GM18499 (cell line): ENCODE measurements around the gene GRIK4.

ENCODE experiments used
- ATAC-seq: cut with Tn5 transposase; IDR thresholded peaks from one replicate; pipeline ENCODE4 v1.9.1; 2021; ENCODE audit warnings: moderate number of reproducible peaks; ENCODE audit not compliant: insufficient read depth, unreplicated experiment

The GRIK4 gene

DNA sequence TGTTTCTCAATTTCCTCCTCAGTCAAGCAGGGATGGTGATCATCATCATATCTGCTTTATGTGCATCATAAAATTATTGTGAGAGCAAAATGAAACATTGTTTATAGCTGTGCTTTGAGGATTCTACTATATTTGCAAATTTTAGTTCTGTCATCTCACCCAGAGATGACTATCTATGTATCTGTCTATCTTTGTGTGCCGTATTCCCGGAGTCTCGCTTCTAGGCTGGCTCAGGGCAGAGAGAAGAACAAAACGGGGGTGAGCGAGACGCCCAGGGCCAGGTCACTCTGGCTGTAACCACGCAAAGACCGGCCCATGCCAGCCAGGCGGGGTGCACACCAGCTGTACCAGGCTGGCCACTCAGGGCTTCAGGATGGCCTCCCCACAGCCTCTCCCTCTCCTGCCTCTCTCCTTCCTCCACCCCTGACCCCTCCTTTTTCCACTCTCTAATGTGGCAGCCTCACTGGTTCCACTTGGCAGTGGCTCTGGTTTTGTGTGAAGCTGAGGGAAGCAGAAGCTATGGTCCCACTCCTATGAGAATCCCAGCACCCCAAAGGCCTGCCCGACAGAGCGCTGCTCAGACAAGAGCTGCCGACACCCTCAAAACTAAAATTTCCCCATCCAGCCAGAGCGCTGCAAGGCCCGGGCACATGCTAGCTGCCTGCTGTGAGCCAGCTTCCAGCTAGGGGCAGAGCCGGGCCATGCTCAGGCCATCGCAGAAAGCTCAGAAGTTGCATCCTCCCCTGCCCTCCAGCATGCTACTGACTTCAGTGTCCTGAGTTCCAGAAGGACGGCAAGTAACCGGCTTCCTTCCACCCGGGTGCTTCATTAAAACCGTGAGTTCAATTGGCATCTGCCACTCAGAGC is 372.8 kb downstream of the GRIK4 start:
- ATAC-seq, result no peak

DNA sequence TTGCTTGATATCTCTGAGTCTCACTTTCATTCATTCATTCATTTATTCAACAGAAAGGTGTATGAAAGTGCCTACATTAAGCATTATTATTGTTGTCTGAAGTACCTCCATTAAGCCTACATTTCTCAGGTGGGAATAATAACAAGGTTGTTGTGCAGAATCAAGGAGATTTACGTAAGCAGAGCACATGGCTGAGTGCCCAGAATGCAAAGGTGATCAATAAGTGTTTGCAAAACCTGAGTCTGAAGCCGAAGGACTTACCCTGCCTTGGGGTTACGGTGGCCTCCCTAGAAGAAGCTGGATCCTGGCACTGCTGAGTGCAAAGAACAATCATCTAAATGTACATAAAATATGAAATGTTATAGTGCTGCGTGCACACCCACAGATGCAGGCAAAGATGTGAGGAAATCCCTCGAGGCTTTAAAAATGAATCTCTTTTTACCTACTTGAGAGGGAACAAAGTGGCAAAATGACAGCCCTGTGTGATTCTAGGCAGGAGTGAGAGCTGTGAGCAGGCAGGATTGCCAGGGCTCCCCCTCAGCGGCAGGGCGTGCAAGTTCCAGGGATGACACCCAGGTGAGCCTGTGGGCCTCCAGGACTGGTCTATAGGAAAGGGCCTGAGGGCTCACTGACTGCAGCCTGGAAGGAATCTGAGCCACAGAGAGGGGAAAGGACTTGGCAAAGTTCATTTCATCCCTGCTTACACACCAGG is 379.2 kb downstream of the GRIK4 start:
- no peak for ATAC-seq

DNA sequence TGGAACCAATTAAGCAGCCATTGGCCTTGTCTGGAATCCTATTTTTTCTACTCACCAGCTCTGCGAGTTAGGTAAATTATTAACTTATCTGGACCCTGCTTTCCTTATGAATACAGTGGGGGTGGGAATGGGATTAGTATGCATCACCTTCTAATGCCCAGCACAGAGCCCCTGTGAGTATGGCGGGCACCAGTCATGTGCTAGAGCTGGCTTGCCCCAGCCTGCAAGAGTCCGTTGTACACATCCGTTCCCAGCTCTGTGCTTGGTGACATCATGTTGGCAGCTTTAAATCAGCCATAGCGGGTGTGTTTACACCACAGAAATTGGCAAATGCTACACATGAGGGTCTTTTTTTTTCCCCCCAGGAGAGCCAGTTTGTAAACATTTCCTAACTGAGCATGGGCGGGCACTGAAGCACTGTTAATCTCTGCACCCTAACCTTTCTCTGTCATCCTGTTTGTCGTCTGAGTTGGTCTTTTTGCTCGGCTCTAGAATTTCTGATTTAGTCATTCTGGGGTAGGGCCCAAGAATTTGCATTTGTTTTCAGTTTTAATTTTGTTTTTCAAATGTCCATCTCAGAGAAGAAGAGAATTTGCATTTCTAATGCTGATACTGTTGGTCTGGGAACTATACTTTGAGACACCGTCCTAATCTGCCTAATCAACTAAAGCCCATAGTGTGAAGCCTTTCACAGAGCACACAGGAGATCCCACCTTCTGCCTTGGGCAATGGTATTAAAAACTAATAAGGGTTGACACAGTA is 382.1 kb downstream of the GRIK4 start:
- peak; percentile 81 for ATAC-seq

DNA sequence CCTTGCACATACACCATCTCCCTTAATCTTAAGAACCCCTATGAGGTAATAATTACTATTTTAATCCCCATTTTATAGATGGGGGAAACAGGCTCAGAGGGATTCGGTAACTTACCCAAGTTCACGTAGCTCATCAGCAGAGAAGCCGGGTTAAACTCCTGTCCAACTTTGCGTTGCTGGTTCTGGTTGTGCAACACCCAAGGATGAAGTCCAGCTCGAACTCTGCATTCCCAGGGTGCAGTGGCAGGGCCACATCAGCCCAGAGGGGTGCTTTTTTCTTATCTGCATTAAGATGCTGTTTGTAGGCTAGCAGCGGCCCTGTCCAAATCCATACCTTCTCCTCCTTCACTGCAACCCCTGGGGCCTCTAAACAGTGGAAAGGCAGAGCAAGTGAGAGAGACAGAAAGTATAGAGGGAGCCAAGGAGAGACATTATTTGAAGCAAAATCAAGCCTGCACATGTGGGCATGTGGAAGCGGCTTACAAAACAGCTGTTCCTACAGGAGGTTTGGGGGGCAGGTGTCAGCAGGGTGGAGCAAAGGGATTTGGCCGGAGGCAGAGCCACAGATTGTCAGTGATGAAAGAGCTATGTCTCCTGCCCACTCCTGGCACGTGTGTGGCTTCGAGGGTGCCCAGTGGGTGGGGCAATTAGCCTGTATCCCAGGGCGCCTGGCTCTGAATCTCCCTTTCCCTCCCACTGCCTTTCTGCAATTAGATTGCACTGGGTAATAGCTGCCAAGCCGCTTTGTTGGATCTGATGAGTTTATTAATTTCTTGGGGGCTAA is 382.8 kb downstream of the GRIK4 start:
- no peak for ATAC-seq

DNA sequence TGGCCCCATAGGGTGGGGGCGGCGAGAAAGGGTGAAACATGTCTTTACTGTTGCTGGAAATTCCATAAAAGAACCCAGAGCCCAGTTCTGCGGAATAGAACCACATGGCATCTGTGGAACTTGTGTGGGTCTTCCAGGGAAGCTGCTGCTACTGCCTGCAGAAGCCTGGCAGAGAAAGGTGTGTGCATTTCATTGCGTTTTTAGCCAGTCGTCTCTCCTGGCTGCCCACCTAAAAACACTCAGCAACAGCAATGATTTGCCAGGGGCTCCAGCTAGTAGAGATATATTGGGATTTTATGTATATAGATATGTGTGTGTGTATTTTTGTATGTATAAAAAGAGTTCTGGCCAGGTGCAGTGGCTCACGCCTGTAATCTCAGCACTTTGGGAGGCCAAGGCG is 385.1 kb downstream of the GRIK4 start:
- no peak for ATAC-seq

DNA sequence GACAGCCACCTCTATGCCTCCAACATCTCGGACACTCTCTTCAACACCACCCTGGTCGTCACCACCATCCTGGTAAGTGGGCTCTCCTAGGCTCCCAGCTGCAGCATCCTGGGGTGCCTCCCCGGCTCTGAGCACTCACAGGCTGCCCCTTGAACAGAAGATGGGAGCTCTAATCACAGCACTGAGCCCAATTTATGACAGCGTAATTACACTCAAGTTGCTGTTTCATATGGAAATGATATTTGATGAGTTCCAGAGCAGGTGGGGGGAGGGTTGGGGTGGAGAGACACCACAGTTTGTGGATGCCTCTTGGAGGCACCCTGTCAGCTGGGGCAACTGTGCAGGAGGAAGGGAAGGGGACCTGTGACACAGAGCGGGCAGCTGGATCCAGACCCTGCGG is 387.0 kb downstream of the GRIK4 start:
- ATAC-seq, result no peak

DNA sequence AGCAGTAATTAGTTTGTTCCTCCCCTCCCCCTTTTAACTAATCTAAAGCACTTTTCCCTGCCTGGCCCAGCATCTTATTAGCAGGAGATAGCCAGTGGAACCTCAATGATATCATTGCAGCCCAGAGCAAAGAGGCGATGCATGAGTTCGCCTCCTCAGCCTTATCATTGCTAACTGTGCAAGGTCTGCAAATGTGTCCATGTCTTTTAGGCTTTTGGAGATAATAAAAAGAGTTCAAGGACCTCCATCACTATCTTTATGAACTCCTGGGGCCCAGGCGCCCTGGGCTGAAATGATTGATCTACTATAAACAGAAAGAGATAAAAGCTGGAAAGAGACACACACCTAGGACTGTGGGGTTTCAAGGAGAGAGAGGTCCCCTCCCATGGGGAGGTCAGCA is 388.2 kb downstream of the GRIK4 start:
- no peak for ATAC-seq

DNA sequence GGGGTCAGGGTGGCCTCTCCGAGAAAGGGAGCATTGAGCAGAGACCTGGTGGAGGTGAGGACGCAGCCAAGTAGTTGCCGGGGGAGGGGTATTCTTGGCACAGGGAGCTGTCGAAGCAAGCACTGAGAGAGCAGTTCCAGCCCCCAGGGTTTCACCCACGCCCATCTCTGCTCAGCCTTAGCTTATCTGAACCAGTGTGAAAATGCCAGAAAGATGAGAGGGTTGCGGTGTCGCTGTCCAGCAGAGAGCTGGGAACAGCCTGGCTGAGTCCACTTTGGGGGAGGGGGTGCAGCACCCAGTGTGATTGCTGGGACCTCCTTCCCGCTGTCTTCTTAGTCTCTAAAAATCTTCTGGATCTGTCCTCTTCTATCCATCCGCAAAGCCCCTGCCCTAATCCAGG is 389.1 kb downstream of the GRIK4 start:
- no peak for ATAC-seq

DNA sequence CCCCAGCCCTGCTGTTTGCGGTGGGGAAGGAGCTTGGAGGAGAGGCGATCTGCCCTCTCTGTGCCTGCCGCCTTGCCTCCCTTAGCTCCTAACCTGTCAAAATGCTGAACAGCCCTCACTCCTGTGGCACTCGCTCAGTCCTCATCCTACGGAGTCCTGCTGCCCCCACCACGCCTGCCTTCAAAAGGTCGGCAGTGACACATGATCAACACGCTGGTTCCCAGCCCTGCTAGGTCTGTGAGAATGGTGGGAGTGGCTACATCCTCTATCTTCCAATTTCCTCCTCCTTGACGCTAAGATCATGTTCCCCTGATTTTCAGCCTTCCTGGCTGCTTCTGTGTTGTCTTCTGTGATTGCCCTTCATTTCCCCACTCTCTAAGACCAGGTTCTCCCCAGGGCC is 392.1 kb downstream of the GRIK4 start:
- ATAC-seq, result no peak

DNA sequence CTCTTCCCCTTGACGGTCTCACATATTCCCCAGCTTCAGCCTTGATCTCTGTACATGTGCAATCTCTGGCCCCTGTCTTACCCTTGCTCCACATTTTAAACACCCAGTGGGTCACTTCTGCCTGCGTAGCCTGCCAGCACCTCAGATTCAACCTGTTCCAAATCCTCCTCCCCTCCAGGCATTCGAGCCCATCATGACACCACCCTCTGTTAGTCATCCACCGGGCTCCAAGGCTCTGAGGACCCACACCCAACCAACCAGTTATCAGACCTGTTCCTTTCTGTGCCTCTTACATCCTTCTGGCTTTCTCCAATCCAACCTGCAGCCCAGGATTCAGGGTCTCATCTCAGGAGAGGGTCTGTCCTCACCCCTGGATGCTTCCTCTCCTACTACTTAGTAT is 392.6 kb downstream of the GRIK4 start:
- no peak for ATAC-seq

DNA sequence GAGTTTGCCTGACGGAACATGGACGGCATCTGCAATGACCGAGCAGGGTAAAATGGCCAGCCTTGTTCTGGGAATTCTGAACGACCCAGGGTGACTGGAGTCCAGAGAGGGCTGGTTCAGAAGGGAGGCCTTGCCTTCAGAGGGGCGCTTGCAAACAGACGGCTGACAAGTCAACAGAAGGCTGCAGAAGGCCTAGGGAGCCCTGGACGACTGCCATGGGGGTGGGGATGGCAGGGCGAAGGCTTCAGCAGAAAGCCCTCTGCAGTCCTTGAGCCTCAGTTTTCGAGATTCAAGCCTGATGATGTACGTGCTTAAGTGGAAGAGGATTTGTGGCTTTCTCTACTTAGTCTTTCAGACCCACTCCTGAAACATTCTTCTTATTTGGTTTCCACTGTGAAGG is 395.2 kb downstream of the GRIK4 start:
- ATAC-seq, result no peak

DNA sequence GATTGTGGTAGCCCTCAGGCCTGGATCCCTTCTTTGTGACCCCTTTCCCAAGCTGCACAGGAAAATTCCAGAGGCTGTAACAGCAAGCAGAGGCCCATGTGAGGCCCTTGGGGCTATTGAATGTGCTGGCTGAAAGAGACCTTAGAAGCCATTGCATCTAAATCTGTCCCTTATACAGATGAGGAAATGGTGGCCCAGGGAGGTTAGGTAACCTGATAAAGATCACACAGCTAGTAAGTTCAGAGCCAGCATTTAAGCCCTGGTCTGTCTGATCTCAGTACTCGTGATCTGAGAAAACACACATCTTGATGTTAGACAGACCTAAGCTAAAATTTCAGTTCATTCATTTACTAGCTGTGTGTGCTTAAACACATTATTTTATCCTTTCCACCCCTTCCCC is 396.4 kb downstream of the GRIK4 start:
- ATAC-seq, result no peak

DNA sequence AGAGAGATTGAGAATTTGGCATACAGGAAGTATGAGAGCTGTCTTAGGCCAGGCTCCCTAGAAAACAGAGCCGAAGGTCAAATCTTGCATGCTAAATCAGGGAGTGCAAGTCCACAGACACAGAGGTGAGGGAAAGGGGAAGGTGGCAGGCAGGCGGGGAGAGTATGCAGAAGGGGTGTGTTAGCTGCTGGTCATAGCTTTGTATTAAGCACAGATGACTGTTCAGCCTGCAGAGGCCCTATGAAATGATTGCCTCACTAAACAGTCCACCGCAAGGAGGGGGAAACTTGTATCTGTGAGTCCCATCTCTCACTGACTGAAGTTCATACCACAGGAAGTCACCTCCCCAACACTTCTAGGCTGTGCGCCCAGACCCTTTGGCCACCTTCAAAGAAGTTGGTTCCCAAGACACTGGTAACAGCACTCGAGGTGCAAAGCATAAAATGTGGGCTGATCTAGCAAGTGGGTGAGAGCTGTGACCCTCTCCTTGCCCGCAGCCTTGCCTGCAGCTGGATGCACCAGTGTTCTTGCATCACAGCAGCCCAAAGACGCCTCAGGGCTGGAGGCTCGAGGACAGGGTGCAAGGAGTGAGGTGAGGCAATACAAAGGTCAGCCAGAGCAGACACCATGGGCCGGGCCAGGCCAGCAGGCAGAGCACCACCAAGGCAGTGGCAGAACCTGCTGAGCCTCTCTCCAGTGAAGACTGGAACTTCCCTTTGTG is 397.1 kb downstream of the GRIK4 start:
- ATAC-seq, result no peak

DNA sequence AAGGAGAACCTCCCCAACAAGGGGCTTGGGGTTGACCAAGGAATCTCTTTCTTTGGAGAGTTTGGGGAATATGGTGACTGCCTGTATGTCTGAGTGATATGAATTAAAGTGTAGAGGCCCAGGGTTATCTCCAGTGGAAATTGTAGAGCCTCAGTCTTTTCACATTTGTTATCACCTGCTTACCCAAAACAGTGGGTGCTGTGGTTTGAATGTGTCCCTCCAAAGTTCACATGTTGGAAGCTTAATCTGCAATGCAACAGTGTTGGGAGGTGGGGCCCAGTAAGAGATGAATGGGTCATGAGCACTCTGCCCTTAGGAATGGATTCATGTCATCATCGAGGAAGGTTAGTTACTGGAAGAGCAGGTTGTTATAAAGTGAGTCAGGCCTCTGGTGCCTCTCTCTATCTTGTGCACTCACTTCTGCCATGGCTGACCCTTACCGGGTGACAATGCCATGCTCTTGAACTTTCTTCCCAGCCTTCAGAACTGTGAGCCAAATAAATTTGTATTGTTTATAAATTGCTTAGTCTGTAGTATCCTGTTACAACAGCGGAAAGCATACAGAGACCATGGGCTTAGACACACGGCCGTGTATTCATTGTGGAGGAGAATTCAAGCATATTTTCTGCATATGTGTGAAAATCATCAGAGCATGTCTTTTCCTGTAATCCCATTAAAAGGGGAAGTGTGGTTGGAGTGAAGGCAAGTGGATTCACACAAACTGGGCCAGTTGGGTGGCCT is 398.3 kb downstream of the GRIK4 start:
- no peak for ATAC-seq

DNA sequence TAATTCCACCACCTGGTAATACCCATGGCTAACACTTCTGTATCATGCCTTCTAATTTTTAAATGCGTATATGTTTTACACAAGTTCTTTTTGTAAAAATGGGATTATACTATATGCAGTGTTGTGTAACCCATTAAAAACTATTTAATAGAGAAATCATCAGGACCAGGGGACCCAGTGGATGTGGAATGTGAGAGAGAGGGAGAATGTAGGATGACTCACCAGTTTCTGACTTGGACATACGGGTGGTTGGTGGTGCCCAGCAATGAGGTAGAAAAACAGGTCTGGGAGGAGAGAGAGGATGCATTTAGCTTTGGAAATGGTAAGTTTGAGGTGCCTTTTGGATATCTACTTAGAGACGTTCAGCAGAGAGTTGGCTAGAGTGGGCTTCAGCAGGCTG is 400.4 kb downstream of the GRIK4 start:
- no peak for ATAC-seq

DNA sequence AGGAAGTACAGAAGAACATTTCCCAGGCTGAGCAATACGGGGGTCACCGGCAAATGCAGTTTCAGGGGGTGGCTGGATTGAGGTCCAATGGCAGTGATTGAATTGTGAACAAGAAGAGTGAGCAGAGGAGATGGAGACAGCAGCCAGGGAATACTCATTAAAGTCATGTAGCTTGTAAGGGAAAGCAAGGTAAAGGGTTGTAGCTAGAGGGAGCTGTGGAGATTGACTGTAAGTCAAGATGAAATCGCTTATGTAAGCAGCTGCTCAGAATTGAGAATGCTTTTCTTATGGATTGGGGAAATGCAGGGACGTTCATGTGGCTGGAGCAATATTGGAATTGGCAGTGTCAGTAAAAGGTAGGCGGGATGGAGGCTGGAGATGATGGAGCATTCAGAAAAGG is 401.0 kb downstream of the GRIK4 start:
- no peak for ATAC-seq

DNA sequence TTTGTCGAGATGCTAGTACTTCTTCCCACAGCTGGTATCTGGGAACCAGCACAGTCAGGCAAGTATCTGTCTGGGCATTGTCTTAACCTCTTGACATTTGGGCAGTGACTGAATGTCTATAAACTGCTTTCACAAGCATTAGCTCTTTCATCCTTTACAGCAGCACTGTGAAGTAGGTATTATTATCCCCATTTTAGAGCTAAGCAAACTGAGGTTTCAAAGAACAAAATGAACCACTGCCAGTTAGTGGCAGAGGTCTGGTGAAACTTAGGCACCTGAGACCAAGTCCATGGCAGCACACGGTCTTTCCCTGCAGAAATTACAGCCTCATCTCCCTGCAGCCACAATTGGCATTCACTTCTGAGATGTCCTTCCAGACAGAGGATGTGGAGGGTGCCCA is 401.4 kb downstream of the GRIK4 start:
- no peak for ATAC-seq

DNA sequence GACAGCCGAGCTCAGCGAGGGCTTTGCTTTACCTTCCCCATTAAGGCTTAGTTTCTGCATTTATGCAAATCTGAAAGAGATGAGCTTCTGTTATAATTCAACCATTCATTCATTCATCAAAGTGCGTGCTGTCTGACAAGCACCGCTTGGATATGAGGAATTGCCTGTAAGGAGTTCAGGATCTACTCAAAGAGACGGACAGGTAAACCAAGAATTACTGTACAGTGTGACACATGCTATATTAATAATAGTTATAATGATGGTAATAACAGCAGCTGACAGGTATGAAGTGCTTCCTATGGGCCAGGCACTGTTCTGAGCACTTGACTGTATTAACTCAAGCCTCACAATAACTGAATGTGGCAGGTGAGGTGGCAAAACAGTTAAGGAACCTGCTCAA is 402.5 kb downstream of the GRIK4 start:
- ATAC-seq, result no peak

DNA sequence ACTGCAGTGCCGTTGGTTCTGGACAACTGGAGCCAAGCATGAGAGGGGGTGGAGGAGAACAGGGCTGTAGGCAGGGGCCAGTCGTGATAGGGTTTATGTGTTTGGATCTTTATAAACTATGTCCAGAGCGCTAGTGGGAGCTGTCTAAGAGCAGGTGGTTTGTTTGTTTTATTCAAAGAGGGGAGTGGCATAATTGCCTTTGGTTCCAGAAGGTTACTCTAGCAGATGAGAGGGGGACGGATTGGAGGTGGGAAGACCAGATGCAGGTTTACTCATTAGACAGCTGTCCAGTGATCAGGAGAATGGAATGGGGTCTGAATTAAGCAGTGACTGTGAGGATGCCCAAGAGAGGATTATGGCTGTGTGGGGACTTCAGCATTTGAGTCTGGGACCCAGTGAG is 403.1 kb downstream of the GRIK4 start:
- no peak for ATAC-seq
